NOMO-1 treated with DMSO at 0.1 percent for 48 hours (cell line): ENCODE measurements around the gene LRRC10.

ENCODE experiments used
- DNase-seq: peaks from one replicate; lab custom pipeline; 2025; ENCODE audit not compliant: unreplicated experiment; lab: John Stamatoyannopoulos, UW

The LRRC10 gene

DNA sequence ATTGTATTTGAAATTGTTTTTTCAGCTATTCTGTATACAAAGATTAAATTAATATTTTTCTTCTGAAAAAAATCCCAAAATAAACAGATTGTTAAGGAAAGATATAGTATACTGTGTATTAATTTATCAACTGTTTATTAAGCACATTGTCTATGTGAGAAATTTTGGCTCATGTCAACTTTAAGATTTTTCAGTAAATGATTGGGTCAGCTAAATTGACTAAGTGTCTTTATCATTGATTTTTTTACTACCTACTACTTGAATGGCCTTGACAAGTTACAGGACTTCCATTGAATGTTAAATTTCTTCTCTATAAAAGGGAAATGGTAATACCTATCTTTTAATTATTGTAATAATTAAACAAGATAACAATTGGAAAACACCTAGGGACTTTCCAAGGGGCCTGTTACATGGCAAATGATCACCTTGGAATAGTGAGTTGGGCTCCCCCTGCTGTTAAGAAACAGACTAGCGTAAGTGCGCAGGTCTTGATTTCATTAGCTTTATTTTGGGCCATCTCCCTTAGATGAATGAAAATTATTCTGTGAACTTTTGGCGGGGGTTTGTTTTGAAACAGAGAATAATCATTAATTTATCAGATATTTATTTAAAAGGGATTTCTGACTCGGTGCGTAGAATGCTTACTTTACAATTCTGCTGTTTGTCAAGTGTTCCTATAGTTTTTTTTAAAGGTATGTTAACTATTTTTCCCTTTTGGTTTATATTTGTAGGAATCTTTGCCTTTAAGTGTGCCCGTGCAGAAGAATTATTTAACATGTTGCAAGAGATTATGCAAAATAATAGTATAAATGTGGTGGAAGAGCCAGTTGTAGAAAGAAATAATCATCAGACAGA, 39.9 kb downstream of the LRRC10 start:
- DNase-seq, result peak; percentile 55

GRCh38 chr12:69570000-69570516, 40.6 kb downstream of the LRRC10 start:
- no peak for DNase-seq

GRCh38 chr12:69569236-69569635, 41.5 kb downstream of the LRRC10 start:
- DNase-seq, result no peak

- DNase-seq, result no peak
Observed at GRCh38 chr12:69566603-69567002, 44.1 kb downstream of the LRRC10 start.

GRCh38 chr12:69563166-69563762, 47.4 kb downstream of the LRRC10 start:
- no peak for DNase-seq
